H9 (cell line): ENCODE measurements around the gene APBA2. TPM values are rescaled to one million over a fixed set of nuclear protein-coding genes. Genes with fewer than 3 reads are reported as not detected.
A peak's percentile ranks its signal among the peaks of the same experiment; 100 is the strongest.

ENCODE experiments used
- DNase-seq: peaks from one replicate; pipeline ENCODE4 v3.0.0-alpha.2; 2017
- H2AFZ ChIP-seq: one replicate; pipeline ENCODE4 v1.6.1; 2013; ENCODE audit warnings: mild to moderate bottlenecking, low read length, control low read depth, moderate library complexity
- H2AK5ac ChIP-seq: 2 replicates; pipeline ENCODE4 v1.6.1; 2013; ENCODE audit warnings: low read length, control low read depth, mixed read lengths; ENCODE audit not compliant: insufficient read length
- H2BK120ac ChIP-seq: one replicate; pipeline ENCODE4 v1.6.1; 2013; ENCODE audit warnings: low read depth, mild to moderate bottlenecking, low read length, control low read depth, inconsistent platforms; ENCODE audit not compliant: poor library complexity, severe bottlenecking
- H2BK12ac ChIP-seq: 2 replicates; pipeline ENCODE4 v1.6.1; 2013; ENCODE audit warnings: low read length, control low read depth, mixed read lengths, low read depth; ENCODE audit not compliant: insufficient read length
- H2BK15ac ChIP-seq: 2 replicates; pipeline ENCODE4 v1.6.1; 2013; ENCODE audit warnings: low read depth, low read length, control low read depth
- H2BK20ac ChIP-seq: one replicate; pipeline ENCODE4 v1.6.1; 2013; ENCODE audit warnings: low read depth, mild to moderate bottlenecking, low read length, control low read depth, inconsistent platforms; ENCODE audit not compliant: poor library complexity, severe bottlenecking
- H2BK5ac ChIP-seq: 2 replicates; pipeline ENCODE4 v1.6.1; 2013; ENCODE audit warnings: low read length, control low read depth, mixed read lengths; ENCODE audit not compliant: insufficient read length
- H3K14ac ChIP-seq: 2 replicates; pipeline ENCODE4 v1.6.1; 2013; ENCODE audit warnings: low read length, control low read depth; ENCODE audit not compliant: insufficient read depth
- H3K18ac ChIP-seq: 2 replicates; pipeline ENCODE4 v1.6.1; 2013; ENCODE audit warnings: low read depth, mild to moderate bottlenecking, mixed read lengths, low read length, control low read depth; ENCODE audit not compliant: insufficient read length
- H3K23ac ChIP-seq: 2 replicates; pipeline ENCODE4 v1.6.1; 2013; ENCODE audit warnings: low read length, control low read depth, mixed read lengths, low read depth; ENCODE audit not compliant: insufficient read length
- H3K23me2 ChIP-seq: 2 replicates; pipeline ENCODE4 v1.6.1; 2013; ENCODE audit warnings: low read depth, mild to moderate bottlenecking, mixed read lengths, low read length, control low read depth; ENCODE audit not compliant: insufficient read length, poor library complexity, severe bottlenecking
- H3K27ac ChIP-seq: 2 replicates; pipeline ENCODE4 v1.5.1; 2013; ENCODE audit warnings: low read length, control low read depth, mixed read lengths, low read depth; ENCODE audit not compliant: insufficient read length
- H3K27me3 ChIP-seq: 2 replicates; pipeline ENCODE4 v1.6.1; 2013; ENCODE audit warnings: low read length, control low read depth, inconsistent platforms; ENCODE audit not compliant: insufficient read depth
- H3K4ac ChIP-seq: 2 replicates; pipeline ENCODE4 v1.6.1; 2013; ENCODE audit warnings: low read depth, mild to moderate bottlenecking, control low read depth, inconsistent platforms, low read length, moderate library complexity
- H3K4me1 ChIP-seq: 2 replicates; pipeline ENCODE4 v1.6.1; 2013; ENCODE audit warnings: low read length, control low read depth, inconsistent platforms; ENCODE audit not compliant: insufficient read depth
- H3K4me2 ChIP-seq: 2 replicates; pipeline ENCODE4 v1.6.1; 2013; ENCODE audit warnings: low read length, control low read depth, mixed read lengths; ENCODE audit not compliant: insufficient read length, insufficient read depth
- H3K56ac ChIP-seq: 2 replicates; pipeline ENCODE4 v1.6.1; 2013; ENCODE audit warnings: low read depth, mild to moderate bottlenecking, mixed read lengths, low read length, control low read depth; ENCODE audit not compliant: insufficient read length
- H3K79me1 ChIP-seq: 2 replicates; pipeline ENCODE4 v1.6.1; 2013; ENCODE audit warnings: low read depth, mild to moderate bottlenecking, moderate library complexity, low read length, control low read depth, inconsistent platforms; ENCODE audit not compliant: insufficient read depth, poor library complexity, severe bottlenecking
- H3K79me2 ChIP-seq: 2 replicates; pipeline ENCODE4 v1.6.1; 2013; ENCODE audit warnings: low read length, control low read depth, inconsistent platforms; ENCODE audit not compliant: insufficient read depth
- H3K9ac ChIP-seq: 2 replicates; pipeline ENCODE4 v1.6.1; 2013; ENCODE audit warnings: low read length, control low read depth, mixed read lengths; ENCODE audit not compliant: insufficient read length; ENCODE audit errors: extremely low read depth
- H3K9me3 ChIP-seq: one replicate; pipeline ENCODE4 v1.6.1; 2013; ENCODE audit warnings: low read depth, low read length, inconsistent platforms; ENCODE audit not compliant: control insufficient read depth
- H3T11ph ChIP-seq: one replicate; pipeline ENCODE4 v1.6.1; 2013; ENCODE audit warnings: mild to moderate bottlenecking, low read length, control low read depth, inconsistent platforms
- H4K20me1 ChIP-seq: one replicate; pipeline ENCODE4 v1.6.1; 2013; ENCODE audit not compliant: control insufficient read depth, insufficient read length, insufficient read depth
- H4K5ac ChIP-seq: 2 replicates; pipeline ENCODE4 v1.6.1; 2013; ENCODE audit warnings: low read depth, mild to moderate bottlenecking, mixed read lengths, low read length, control low read depth; ENCODE audit not compliant: insufficient read length
- H4K8ac ChIP-seq: replicated peaks from 2 replicates; pipeline ENCODE4 v1.6.1; 2013; ENCODE audit warnings: low read length, control low read depth, mixed read lengths, low read depth; ENCODE audit not compliant: insufficient read length
- H4K91ac ChIP-seq: 2 replicates; pipeline ENCODE4 v1.6.1; 2013; ENCODE audit warnings: low read depth, mild to moderate bottlenecking, moderate library complexity, mixed read lengths, low read length, control low read depth; ENCODE audit not compliant: insufficient read length
- H3K27ac Mint-ChIP-seq, 3 experiments: 2 replicates in 2 of 3; 3 replicates in 1 of 3; pipeline ENCODE4 v1.8.0; 2020 to 2021; ENCODE audit warnings: mixed read lengths in 3 of 3, mild to moderate bottlenecking in 1 of 3, moderate library complexity in 1 of 3
- H3K27me3 Mint-ChIP-seq: 2 replicates; pipeline ENCODE4 v1.8.0; 2021; ENCODE audit warnings: low read depth, mild to moderate bottlenecking, moderate library complexity, mixed read lengths
- H3K36me3 Mint-ChIP-seq, 3 experiments: 2 replicates in 2 of 3; 3 replicates in 1 of 3; pipeline ENCODE4 v1.8.0; 2020 to 2021; ENCODE audit warnings: low read depth in 3 of 3, mixed read lengths in 3 of 3; ENCODE audit not compliant: insufficient read depth in 1 of 3
- H3K4me1 Mint-ChIP-seq, 2 experiments: 2 replicates each; pipeline ENCODE4 v1.8.0; 2020; ENCODE audit warnings: mixed read lengths in 2 of 2
- H3K4me3 Mint-ChIP-seq, 2 experiments: 2 replicates in 1 of 2; 3 replicates in 1 of 2; pipeline ENCODE4 v1.8.0; 2020 to 2021; ENCODE audit warnings: mild to moderate bottlenecking in 2 of 2, mixed read lengths in 2 of 2, moderate library complexity in 1 of 2
- H3K9me3 Mint-ChIP-seq, 2 experiments: 2 replicates in 1 of 2; 3 replicates in 1 of 2; pipeline ENCODE4 v1.8.0; 2020; ENCODE audit warnings: mild to moderate bottlenecking in 2 of 2, mixed read lengths in 2 of 2, moderate library complexity in 1 of 2
- WGBS: extraction: QIAGEN DNeasy Blood & Tissue Kit; methylation state at CpG from one replicate; pipeline ENCODE4 v1.1.7; 2013; ENCODE audit warnings: missing lambda C conversion rate, low lambda C conversion rate, mixed read lengths; ENCODE audit not compliant: insufficient read length; ENCODE audit errors: extremely low coverage; 5-methylcytosine and 5-hydroxymethylcytosine counted together
- total RNA-seq: library from RNA; stranded (reverse); gene quantifications from 2 replicates; pipeline ENCODE4 v1.2.1, GENCODE V29; 2021
- TF ChIP-seq, protein P1 (sequence below): fragments of 200-600 bp; sonication (generic); conservative IDR thresholded peaks from 3 replicates; pipeline ENCODE4 v1.8.0; 2021; ENCODE audit warnings: antibody characterized with exemption, mild to moderate bottlenecking

Gene APBA2
- total RNA-seq, 1 experiment from 2014 or later: 14.3 TPM

DNA sequence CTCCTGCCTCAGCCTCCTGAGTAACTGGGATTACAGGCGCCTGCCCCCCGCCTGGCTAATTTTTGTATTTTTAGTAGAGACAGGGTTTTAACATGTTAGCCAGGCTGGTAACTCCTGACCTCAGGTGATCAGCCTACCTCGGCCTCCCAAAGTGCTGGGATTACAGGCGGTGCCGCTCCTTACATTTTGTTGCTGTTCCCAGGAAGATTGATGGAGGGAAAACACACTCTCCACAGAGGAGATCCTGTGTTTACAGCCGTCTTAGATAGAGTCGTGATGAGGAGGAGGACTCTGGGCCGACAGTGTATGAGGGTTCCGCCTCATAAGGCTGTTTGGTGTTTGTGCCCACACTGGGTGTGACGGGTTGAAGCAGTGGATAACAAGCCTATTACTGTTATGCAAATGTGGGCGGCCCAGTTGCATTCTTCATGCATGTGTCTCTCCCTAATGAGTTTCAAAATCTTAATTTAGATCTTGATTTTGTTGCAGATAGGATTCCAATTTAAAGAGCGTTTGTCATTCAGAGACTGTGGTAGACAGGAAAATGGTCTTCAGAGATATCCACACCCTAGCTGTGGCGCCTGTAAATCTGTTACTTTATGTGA lies 60.0 kb downstream of the APBA2 start:
- H3K27me3 Mint-ChIP-seq: peaks cover 2% of the 10 kb centered on the region; the same call in 1 of the 2 replicates
- Histone ChIP-seq H3K56ac (no peak overlapping the region), H3K4me1 (no peaks in the 10 kb centered on the region), H3K14ac (no peak overlapping the region), H2BK20ac (no peak overlapping the region), H3K4me2 (no peak overlapping the region), H3K9ac (no peak overlapping the region), H4K5ac (no peak overlapping the region), H4K8ac (no peak overlapping the region), H3K9me3 (no peaks in the 10 kb centered on the region), H3K18ac (no peak overlapping the region), H2BK120ac (no peak overlapping the region), H4K20me1 (no peaks in the 10 kb centered on the region), H2BK5ac (no peak overlapping the region), H3K23ac (no peak overlapping the region), H3K27me3 (no peaks in the 10 kb centered on the region), H2AFZ (no peak overlapping the region), H3K23me2 (no peaks in the 10 kb centered on the region), H2AK5ac (no peak overlapping the region), H3T11ph (no peak overlapping the region), H3K79me2 (no peaks in the 10 kb centered on the region), H3K4ac (no peak overlapping the region), H3K79me1 (no peaks in the 10 kb centered on the region), H4K91ac (no peak overlapping the region), H2BK15ac (no peak overlapping the region), H3K27ac (no peak overlapping the region), H2BK12ac (no peak overlapping the region)
- peaks cover 4 to 20% (median 19%) of the 10 kb centered on the region in 3 experiments for H3K36me3 Mint-ChIP-seq
- no CpG with 5 or more reads among the region's 13 CpGs for WGBS
- peak; percentile 14 for DNase-seq
- H3K4me1 Mint-ChIP-seq: peaks cover 6 to 8% of the 10 kb centered on the region in 2 experiments; a peak in 3 of 4 replicates
- H3K9me3 Mint-ChIP-seq: peaks cover 10 to 11% of the 10 kb centered on the region in 2 experiments
- H3K4me3 Mint-ChIP-seq: no peak overlapping the region
- TF ChIP-seq, protein P1, sequence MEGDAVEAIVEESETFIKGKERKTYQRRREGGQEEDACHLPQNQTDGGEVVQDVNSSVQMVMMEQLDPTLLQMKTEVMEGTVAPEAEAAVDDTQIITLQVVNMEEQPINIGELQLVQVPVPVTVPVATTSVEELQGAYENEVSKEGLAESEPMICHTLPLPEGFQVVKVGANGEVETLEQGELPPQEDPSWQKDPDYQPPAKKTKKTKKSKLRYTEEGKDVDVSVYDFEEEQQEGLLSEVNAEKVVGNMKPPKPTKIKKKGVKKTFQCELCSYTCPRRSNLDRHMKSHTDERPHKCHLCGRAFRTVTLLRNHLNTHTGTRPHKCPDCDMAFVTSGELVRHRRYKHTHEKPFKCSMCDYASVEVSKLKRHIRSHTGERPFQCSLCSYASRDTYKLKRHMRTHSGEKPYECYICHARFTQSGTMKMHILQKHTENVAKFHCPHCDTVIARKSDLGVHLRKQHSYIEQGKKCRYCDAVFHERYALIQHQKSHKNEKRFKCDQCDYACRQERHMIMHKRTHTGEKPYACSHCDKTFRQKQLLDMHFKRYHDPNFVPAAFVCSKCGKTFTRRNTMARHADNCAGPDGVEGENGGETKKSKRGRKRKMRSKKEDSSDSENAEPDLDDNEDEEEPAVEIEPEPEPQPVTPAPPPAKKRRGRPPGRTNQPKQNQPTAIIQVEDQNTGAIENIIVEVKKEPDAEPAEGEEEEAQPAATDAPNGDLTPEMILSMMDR: no peak
- no peak overlapping the region for H3K27ac Mint-ChIP-seq
